Measurements from ENCODE around the gene PGLYRP4.
"Not testable (repeated sequence)": the region's sequence is repeated elsewhere in the genome, so short reads cannot be mapped to it uniquely, and the experiment has no call there.

PGLYRP4 gene

DNA sequence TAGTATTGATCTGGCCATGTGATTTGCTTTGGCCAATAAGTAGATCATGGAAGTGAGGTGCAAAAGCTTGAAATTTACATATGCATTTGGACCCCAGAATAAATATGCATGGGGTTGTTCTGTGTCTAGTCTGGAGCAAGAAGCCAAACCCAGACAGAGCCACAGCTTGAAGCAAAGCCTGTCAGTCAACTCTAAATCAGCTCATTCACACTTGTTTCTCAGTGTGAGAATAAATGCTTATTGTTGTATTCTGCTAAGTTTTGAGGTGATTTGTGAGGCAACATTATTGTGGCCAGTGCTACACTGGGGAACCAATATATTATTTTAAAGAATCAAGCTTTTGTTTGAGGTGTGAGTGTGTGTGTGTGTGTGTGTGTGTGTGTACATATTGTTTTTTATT lies 23.7 kb downstream of the PGLYRP4 start:
- H3K4me2 ChIP-seq (ENCODE audit: low read depth, low read length, poor library complexity, severe bottlenecking), result no peak overlapping the region
- no peak for TF ChIP-seq EZH2phosphoT487 (IDR thresholded peaks at IDR 0.05; ENCODE audit: borderline replicate concordance)
- TF ChIP-seq, protein P1, sequence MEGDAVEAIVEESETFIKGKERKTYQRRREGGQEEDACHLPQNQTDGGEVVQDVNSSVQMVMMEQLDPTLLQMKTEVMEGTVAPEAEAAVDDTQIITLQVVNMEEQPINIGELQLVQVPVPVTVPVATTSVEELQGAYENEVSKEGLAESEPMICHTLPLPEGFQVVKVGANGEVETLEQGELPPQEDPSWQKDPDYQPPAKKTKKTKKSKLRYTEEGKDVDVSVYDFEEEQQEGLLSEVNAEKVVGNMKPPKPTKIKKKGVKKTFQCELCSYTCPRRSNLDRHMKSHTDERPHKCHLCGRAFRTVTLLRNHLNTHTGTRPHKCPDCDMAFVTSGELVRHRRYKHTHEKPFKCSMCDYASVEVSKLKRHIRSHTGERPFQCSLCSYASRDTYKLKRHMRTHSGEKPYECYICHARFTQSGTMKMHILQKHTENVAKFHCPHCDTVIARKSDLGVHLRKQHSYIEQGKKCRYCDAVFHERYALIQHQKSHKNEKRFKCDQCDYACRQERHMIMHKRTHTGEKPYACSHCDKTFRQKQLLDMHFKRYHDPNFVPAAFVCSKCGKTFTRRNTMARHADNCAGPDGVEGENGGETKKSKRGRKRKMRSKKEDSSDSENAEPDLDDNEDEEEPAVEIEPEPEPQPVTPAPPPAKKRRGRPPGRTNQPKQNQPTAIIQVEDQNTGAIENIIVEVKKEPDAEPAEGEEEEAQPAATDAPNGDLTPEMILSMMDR (conservative IDR thresholded peaks at IDR 0.05; ENCODE audit: low read length), result no peak
- no peaks in the 10 kb centered on the region for H3K27me3 ChIP-seq (ENCODE audit: insufficient read depth, low read length, poor library complexity, severe bottlenecking)
- H3K79me2 ChIP-seq (ENCODE audit: insufficient read depth, low read length), result no peaks in the 10 kb centered on the region
- H3F3A ChIP-seq (ENCODE audit: low read depth), result no peaks in the 10 kb centered on the region
- no peaks in the 10 kb centered on the region for H3K4me1 ChIP-seq (ENCODE audit: insufficient read depth, low read length, poor library complexity, severe bottlenecking)
- H3K4me3 ChIP-seq (ENCODE audit: low read length, poor library complexity, severe bottlenecking), result no peak overlapping the region
- no peaks in the 10 kb centered on the region for H4K20me1 ChIP-seq (ENCODE audit: insufficient read depth, low read length, poor library complexity, severe bottlenecking)
- H3K9me2 ChIP-seq (replicated peaks; ENCODE audit: low read depth, low read length), result no peaks in the 10 kb centered on the region
- no peak overlapping the region for H3K9ac ChIP-seq (ENCODE audit: low read depth, low read length, poor library complexity, severe bottlenecking)
- H2AFZ ChIP-seq (ENCODE audit: low read length), result no peak overlapping the region
- H3K36me3 ChIP-seq (ENCODE audit: insufficient read depth, low read length), result no peaks in the 10 kb centered on the region
- H3K9me3 ChIP-seq (ENCODE audit: insufficient read depth, low read depth, low read length), result no peaks in the 10 kb centered on the region; the same call in 1 of the 2 replicates

DNA sequence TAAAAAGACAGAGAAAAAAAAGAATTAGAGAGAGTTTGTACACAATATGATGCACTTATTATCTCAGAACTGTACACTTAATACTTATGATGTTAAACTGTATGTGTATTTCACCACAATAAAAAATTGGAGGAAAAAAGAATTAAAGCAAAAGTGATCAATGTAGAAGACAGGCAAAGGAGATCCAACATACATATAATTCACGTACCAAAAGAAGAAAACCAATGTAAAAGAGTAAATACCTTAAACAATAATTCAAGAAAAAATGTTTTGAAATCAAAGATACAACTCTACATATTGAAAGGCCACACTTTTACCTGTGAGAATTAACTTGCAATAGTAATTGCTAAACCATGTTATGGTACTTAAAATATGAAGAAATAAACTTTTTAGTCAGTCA lies 26.1 kb downstream of the PGLYRP4 start:
- no peaks in the 10 kb centered on the region for H3K27me3 ChIP-seq (ENCODE audit: insufficient read depth, low read length, poor library complexity, severe bottlenecking)

DNA sequence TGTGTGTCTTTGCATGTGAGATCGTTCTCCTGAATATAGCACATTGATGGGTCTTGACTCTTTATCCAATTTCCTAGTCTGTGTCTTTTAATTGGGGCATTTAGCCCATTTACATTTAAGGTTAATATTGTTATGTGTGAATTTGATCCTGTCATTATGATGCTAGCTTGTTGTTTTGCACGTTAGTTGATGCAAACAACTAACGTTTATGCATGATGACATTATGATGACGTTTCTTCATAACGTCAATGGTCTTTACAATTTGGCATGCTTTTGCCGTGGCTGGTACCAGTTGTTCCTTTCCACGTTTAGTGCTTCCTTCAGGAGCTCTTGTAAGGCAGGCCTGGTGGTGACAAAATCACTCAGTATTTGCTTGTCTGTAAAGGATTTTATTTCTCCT lies 30.5 kb downstream of the PGLYRP4 start:
- H3K4me1 ChIP-seq (ENCODE audit: insufficient read depth, low read length, poor library complexity, severe bottlenecking), result not testable (repeated sequence)

More for the DNA sequence above, 26.1 kb downstream of the PGLYRP4 start:
- H3K9me3 ChIP-seq (ENCODE audit: insufficient read depth, low read depth, low read length), result no peaks in the 10 kb centered on the region; the same call in 1 of the 2 replicates
- H4K20me1 ChIP-seq (ENCODE audit: insufficient read depth, low read length, poor library complexity, severe bottlenecking), result no peaks in the 10 kb centered on the region
- H3K4me1 ChIP-seq (ENCODE audit: insufficient read depth, low read length, poor library complexity, severe bottlenecking), result no peaks in the 10 kb centered on the region
- H3K36me3 ChIP-seq (ENCODE audit: insufficient read depth, low read length), result no peaks in the 10 kb centered on the region
- H3K79me2 ChIP-seq (ENCODE audit: insufficient read depth, low read length), result no peaks in the 10 kb centered on the region
- no peaks in the 10 kb centered on the region for H3K9me2 ChIP-seq (replicated peaks; ENCODE audit: low read depth, low read length)
- no peaks in the 10 kb centered on the region for H3F3A ChIP-seq (ENCODE audit: low read depth)
- no peak overlapping the region for H3K4me2 ChIP-seq (ENCODE audit: low read depth, low read length, poor library complexity, severe bottlenecking)
- H2AFZ ChIP-seq (ENCODE audit: low read length), result no peak overlapping the region
- no peak overlapping the region for H3K4me3 ChIP-seq (ENCODE audit: low read length, poor library complexity, severe bottlenecking)
- H3K9ac ChIP-seq (ENCODE audit: low read depth, low read length, poor library complexity, severe bottlenecking), result no peak overlapping the region
- no peak for TF ChIP-seq EZH2phosphoT487 (IDR thresholded peaks at IDR 0.05; ENCODE audit: borderline replicate concordance)
- TF ChIP-seq, protein P1 (conservative IDR thresholded peaks at IDR 0.05; ENCODE audit: low read length), result no peak

DNA sequence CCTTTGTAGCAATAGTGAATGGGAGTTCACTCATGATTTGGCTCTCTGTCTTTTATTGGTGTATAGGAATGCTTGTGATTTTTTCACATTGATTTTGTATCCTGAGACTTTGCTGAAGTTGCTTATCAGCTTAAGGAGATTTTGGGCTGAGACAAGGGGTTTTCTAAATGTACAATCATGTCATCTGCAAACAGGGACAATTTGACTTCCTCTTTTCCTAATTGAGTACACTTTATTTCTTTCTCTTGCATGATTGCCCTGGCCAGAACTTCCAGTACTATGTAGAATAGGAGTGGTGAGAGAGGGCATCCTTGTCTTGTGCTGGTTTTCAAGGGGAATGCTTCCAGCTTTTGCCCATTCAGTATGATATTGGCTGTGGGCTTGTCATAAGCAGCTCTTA lies 32.6 kb downstream of the PGLYRP4 start:
- not testable (repeated sequence) for H3K36me3 ChIP-seq (ENCODE audit: insufficient read depth, low read length); H3F3A ChIP-seq (ENCODE audit: low read depth); H3K27me3 ChIP-seq (ENCODE audit: insufficient read depth, low read length, poor library complexity, severe bottlenecking); H3K9me2 ChIP-seq (replicated peaks; ENCODE audit: low read depth, low read length); H3K4me3 ChIP-seq (ENCODE audit: low read length, poor library complexity, severe bottlenecking); H3K79me2 ChIP-seq (ENCODE audit: insufficient read depth, low read length); H4K20me1 ChIP-seq (ENCODE audit: insufficient read depth, low read length, poor library complexity, severe bottlenecking); H3K4me1 ChIP-seq (ENCODE audit: insufficient read depth, low read length, poor library complexity, severe bottlenecking); H3K4me2 ChIP-seq (ENCODE audit: low read depth, low read length, poor library complexity, severe bottlenecking); H3K9me3 ChIP-seq (ENCODE audit: insufficient read depth, low read depth, low read length); H3K9ac ChIP-seq (ENCODE audit: low read depth, low read length, poor library complexity, severe bottlenecking); H2AFZ ChIP-seq (ENCODE audit: low read length)

More for the DNA sequence above, 30.5 kb downstream of the PGLYRP4 start:
- not testable (repeated sequence) for H3K4me2 ChIP-seq (ENCODE audit: low read depth, low read length, poor library complexity, severe bottlenecking); H3K9me2 ChIP-seq (replicated peaks; ENCODE audit: low read depth, low read length); H3K36me3 ChIP-seq (ENCODE audit: insufficient read depth, low read length); H3K4me3 ChIP-seq (ENCODE audit: low read length, poor library complexity, severe bottlenecking); H3K9ac ChIP-seq (ENCODE audit: low read depth, low read length, poor library complexity, severe bottlenecking); H4K20me1 ChIP-seq (ENCODE audit: insufficient read depth, low read length, poor library complexity, severe bottlenecking); H3K9me3 ChIP-seq (ENCODE audit: insufficient read depth, low read depth, low read length); H3F3A ChIP-seq (ENCODE audit: low read depth); H3K79me2 ChIP-seq (ENCODE audit: insufficient read depth, low read length); H2AFZ ChIP-seq (ENCODE audit: low read length); H3K27me3 ChIP-seq (ENCODE audit: insufficient read depth, low read length, poor library complexity, severe bottlenecking)

DNA sequence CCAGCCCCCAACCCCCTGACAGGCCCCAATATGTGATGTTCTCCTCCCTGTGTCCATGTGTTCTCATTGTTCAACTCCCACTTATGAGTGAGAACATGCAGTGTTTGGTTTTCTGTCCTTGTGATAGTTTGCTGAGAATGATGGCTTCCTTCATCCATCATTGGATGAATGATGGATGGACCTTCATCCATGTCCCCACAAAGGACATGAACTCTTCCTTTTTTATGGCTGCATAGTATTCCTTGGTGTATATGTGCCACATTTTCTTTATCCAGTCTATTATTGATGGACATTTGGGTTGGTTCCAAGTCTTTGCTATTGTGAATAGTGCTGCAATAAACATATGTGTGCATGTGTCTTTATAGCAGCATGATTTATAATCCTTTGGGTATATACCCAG lies 34.3 kb downstream of the PGLYRP4 start:
- not testable (repeated sequence) for H3K4me1 ChIP-seq (ENCODE audit: insufficient read depth, low read length, poor library complexity, severe bottlenecking); H3K4me3 ChIP-seq (ENCODE audit: low read length, poor library complexity, severe bottlenecking); H3K9me2 ChIP-seq (replicated peaks; ENCODE audit: low read depth, low read length); H2AFZ ChIP-seq (ENCODE audit: low read length); H3K27me3 ChIP-seq (ENCODE audit: insufficient read depth, low read length, poor library complexity, severe bottlenecking); H3K4me2 ChIP-seq (ENCODE audit: low read depth, low read length, poor library complexity, severe bottlenecking); H3K79me2 ChIP-seq (ENCODE audit: insufficient read depth, low read length); H3K9ac ChIP-seq (ENCODE audit: low read depth, low read length, poor library complexity, severe bottlenecking); H3K36me3 ChIP-seq (ENCODE audit: insufficient read depth, low read length); H4K20me1 ChIP-seq (ENCODE audit: insufficient read depth, low read length, poor library complexity, severe bottlenecking); H3K9me3 ChIP-seq (ENCODE audit: insufficient read depth, low read depth, low read length); H3F3A ChIP-seq (ENCODE audit: low read depth)
